Astrocyte of the cerebellum (primary cell): ENCODE data around the gene TBC1D17.

Experiments
- DNase-seq: peaks from one replicate; pipeline ENCODE4 v3.0.0-alpha.2; 2011; ENCODE audit warnings: low read depth
- H3K4me3 ChIP-seq: 2 replicates; pipeline ENCODE4 v1.5.1; 2011; ENCODE audit warnings: mild to moderate bottlenecking, low read depth, low read length, moderate library complexity
- CTCF ChIP-seq: IDR thresholded peaks from 2 replicates; pipeline ENCODE4 v1.5.1; 2012; ENCODE audit warnings: low read length, low read depth, moderate library complexity, mild to moderate bottlenecking; ENCODE audit errors: missing control alignments
- in situ Hi-C: cut with HindIII; loops from 2 replicates; pipeline ENCODE4 v1.10.0; 2017; ENCODE audit warnings: low sequenced_read_pairs

Gene TBC1D17

GRCh38 chr19:49877020-49877878 lies at the start of gene TBC1D17, which contains the start of gene AKT1S1:
Gene TBC1D17 (plus strand): TSS chr19:49877702. CDS start chr19:49877724, 22 bp downstream.
Gene AKT1S1 (minus strand): TSS chr19:49877355. CDS start chr19:49873295, 4,060 bp downstream.
- no peak for TF ChIP-seq CTCF
- DNase-seq: peak; percentile 100
- in situ Hi-C loops: no loop called here
- H3K4me3 ChIP-seq: peak within 1 kb of the TSS; percentile 73

GRCh38 chr19:49829200-49829599 lies 48.3 kb upstream of the TBC1D17 start:
- in situ Hi-C loops: no loop called here
- DNase-seq: no peak
- no peak overlapping the region for H3K4me3 ChIP-seq
- no peak for TF ChIP-seq CTCF

- DNase-seq: no peak
- no peak for TF ChIP-seq CTCF
- in situ Hi-C loops: no loop called here
- no peak overlapping the region for H3K4me3 ChIP-seq
These were observed 47.8 kb upstream of the TBC1D17 start for GRCh38 chr19:49829721-49830120.

- H3K4me3 ChIP-seq: no peak overlapping the region
- no peak for TF ChIP-seq CTCF
- in situ Hi-C loops: no loop called here
- DNase-seq: no peak
These were observed 46.7 kb upstream of the TBC1D17 start for GRCh38 chr19:49830766-49831165.

GRCh38 chr19:49831592-49831991 lies 45.9 kb upstream of the TBC1D17 start:
- TF ChIP-seq CTCF: no peak
- no peak for DNase-seq
- in situ Hi-C loops: no loop called here
- no peak overlapping the region for H3K4me3 ChIP-seq

GRCh38 chr19:49832556-49832955 lies 44.9 kb upstream of the TBC1D17 start:
- TF ChIP-seq CTCF: no peak
- DNase-seq: no peak
- in situ Hi-C loops: no loop called here
- no peak overlapping the region for H3K4me3 ChIP-seq
